NCI-H1092 treated with DMSO at 0.1 percent for 48 hours (cell line): Measurements from ENCODE around the gene KIF26B.

Experiments
- DNase-seq: peaks from one replicate; lab custom pipeline; 2025; lab: John Stamatoyannopoulos, UW

The KIF26B gene

DNA sequence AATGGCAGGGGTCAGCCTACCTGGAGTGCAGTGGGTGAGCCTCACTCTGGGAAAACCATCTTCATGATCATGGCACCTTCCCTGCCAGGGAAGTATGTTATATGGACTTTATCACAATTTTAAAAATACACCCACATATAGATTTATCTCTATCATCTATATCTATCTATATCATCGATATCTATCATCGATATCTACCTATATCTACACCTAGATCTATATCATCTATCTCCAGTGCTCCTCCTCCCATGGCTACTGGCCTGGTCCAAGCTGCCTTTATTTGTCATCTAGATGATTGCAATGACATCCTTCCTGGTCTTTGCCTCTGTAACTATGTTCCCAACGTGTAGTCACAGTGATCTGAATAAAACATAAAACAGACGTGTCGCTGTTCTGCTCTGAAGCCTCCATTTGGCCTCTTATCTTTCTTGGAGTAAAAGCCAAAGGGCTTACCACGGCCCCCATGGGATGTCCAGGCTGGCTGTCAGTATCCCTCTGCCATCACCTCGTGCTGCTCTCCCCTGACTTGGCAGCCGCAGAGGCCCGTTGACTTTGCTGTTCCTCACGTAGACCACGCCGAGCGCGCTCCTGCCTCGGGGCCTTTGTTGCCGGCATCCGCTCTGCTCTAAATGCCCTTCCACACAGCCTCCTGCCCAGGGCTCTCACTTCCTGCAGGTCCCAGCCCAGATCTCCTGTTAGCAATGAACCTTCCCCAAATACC is 20.6 kb upstream of the KIF26B start:
- DNase-seq = no peak

DNA sequence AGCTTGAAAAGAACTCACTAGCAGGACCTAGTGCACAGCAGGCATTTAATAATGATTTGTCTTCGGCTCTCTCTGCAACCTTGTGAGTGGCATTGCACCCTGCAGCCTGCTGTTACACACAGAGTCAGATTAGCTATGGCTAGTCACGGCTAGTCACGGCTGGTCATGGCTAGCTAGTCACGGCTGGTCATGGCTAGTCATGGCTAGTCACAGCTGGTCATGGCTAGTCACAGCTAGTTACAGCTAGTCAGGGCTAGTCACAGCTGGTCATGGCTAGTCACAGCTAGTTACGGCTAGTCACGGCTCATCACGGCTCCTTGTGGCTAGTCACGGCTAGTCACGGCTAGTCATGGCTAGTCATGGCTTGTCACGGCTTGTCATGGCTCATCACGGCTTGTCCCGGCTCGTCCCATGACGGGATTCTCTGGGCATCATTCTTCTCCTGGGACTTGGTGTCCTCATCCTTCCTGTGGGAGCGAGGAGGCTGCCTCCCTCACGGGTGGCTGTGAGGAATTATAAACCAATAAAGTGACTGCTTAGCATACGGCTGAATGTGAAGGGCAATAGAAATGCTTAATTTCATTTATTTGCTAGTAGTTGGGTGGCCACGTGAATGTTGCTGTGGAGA is 12.5 kb upstream of the KIF26B start:
- no peak for DNase-seq

DNA sequence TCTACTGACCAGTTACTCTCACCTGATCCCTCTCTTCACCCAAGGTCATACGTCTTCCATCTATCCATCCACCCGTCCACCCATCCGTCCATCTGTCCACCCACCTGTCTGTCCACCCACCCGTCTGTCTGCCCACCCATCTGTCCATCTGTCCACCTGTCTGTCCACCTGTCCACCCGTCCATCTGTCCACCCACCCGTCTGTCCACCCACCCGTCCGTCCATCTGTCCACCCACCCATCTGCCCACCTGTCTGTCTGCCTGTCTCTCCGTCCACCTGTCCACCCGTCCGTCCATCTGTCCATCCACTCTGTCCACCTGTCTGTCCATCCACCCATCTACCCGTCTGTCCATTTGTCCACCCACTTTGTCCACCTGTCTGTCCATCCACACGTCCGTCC is 11.8 kb upstream of the KIF26B start:
- no peak for DNase-seq

DNA sequence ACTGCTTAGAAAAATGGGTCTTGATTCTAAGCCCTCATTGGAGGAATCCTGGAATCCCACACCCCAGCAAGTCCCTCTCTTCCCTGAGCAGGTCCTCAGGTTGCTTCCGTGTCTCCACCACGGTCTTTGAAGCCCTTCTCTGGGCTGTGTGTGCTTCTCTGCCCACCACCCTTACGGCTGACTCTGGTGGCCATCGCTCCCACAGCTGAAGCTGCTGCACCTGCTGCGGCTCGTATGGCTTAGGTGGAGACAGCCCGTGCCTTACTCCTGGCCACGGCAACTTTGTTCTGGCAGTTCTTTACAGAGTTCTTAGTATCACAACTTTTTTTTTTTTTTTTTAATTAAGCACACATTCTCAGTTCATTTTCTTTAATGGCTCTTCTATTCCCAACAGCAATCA is 10.9 kb upstream of the KIF26B start:
- no peak for DNase-seq

DNA sequence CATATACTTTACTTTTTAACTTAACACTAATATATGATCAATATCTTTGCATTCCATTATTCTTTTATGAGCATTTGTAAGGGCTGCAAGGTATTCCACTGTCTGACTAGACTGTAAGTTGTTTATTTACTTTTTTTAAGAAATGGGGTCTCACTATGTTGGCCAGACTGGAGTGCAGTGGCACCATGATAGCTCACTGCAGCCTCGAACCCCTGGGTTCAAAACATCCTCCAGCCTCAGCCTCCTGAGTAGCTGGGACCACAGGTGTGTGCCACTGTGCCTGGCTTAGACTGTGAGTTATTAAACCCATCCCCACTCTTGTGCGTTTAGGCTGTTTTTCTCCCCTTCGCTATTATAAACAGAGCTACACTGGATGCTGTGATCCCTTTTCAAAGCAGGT is 6.7 kb upstream of the KIF26B start:
- no peak for DNase-seq

DNA sequence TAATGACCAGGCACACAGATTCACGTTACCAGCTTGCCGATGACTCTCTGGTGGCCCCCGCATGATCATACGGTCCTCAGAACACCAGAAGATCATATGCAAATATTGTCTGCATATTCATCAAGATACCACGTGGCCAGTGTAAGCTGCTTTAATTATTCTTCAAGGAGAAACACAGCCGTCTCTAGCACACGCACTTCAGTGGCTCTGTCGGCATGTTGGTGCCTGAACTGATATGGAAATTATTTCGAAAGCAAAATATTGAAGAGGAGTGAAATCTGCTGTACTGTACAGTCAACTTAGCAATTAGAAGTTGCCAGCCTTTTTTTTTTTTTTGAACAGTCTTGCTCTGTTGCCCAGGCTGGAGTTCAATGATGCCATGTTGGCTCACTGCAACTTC is 5.9 kb upstream of the KIF26B start:
- no peak for DNase-seq

DNA sequence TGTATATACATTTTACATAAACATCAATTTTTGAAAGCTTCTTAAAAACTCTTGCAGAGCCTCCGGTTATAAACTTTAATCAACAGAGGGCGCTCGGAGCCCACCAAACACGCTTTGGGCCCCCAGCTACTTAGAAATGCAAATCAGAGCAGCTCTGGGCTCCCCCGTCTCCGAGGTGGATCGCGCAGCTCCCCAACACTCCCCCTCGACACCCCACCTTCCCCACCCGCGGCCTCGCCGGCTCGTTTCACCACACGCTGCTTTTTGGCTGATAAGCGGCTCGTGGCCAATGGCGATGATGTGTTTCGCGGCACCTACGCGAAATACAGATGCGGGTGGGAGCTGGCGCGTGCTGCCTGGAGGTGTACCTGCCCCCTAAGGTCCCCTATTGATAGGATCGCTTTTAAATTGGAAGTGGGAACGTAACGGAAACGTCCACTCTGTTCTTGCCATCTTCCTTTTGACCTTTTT is 1.7 kb upstream of the KIF26B start:
- peak; percentile 83 for DNase-seq

DNA sequence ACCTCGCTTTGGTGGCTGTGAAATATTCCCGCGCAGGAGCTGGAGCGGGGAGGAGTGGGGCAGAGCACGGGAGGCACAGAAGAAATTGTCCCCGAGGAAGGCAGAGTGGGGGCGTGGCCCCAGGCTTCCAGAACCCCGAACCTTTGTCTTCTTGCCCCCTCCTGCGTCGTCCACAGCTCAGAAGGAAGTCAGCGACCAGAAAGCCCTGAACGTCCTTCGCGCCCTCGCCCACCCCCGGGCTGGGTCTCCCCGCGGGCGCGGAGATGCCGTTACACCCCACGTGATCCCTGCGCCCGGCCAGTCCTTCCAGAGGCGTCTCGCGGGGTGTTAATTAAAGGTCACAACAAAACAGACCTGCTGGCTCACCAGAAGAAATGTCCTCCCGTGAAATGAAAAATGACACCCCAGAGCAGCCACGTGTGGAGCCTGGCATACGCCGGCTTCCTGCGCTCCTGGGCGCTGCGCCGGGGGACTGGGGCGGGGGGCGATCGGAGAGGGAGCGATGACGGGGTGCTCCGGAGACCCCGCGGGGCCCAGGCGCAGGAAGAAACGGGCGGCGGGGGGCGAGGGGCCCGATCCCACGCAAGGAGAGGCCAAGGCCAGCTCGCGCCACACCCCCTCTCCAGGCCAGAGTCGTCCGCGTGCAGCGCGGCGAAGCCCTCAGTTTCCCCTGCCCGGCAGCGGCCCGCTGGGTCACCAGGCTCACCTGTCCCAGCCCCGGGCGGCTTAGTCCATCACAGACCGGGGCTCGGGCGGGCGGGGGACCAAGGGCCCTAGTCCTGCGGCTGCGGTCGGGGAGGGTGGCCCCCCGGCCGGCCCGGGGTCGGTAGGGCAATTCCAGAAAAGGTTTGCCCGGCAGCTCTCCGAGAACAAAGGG is 995 bp upstream of the KIF26B start:
- peak; percentile 53 for DNase-seq

DNA sequence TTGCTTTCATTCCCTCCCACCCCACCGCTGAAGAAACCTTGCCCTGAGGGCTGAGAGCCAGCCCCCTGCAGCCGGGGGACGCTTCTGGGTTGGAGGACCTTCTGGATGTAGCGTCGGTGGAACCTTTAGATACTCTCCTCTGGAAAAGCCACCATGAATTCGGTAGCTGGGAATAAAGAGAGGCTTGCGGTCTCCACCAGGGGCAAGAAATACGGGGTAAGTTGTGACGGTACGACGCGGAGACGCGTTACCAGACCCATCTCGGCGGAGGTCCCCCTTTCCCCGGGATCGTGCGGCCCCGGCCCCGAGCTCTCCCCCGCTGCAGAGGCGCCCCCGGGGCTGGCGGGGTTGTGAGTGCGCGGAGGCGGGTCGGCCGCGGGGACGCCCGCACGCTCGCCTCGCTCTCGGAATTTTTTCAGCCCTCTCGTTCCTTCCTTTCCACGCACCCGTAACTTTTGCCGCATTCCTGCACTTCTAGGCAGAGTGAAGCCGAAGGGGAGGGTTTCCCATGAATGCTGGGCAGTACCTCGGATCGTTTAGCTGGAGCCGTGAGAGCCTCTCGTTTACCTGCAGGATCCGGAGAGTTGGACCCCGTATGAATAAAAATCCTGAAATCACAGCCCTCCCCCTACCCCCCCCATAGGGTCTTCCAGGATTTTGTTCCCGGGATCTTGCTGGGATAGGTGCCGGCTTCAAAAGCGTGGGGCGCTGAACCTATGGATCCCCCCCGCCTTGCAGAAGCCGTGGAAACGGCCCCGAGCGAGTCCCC is 671 bp downstream of the KIF26B start:
- peak; percentile 75 for DNase-seq

DNA sequence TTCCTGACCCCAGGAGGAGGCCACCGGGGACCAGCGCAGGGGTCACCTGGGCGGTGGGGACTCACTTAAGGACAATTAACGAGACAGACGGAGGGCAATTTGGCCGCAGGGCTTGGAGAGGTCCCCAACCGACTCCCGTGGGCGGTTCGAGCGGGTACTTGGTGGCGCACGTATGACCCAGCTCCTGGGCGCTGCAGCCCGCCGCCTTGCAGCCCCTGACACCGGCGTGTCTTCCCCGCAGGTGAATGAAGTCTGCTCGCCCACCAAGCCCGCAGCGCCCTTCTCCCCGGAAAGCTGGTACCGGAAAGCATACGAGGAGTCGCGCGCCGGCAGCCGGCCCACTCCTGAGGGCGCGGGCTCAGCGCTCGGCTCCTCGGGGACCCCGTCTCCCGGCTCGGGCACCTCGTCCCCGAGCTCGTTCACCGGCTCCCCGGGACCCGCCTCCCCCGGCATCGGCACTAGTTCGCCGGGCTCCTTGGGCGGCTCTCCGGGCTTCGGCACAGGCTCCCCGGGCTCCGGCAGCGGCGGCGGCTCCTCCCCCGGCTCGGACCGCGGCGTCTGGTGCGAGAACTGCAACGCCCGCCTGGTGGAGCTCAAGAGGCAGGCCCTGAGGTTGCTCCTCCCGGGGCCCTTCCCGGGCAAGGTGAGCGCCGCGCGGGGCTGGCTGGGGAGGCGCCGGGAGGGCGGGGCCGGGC is 1.4 kb downstream of the KIF26B start:
- peak; percentile 89 for DNase-seq

DNA sequence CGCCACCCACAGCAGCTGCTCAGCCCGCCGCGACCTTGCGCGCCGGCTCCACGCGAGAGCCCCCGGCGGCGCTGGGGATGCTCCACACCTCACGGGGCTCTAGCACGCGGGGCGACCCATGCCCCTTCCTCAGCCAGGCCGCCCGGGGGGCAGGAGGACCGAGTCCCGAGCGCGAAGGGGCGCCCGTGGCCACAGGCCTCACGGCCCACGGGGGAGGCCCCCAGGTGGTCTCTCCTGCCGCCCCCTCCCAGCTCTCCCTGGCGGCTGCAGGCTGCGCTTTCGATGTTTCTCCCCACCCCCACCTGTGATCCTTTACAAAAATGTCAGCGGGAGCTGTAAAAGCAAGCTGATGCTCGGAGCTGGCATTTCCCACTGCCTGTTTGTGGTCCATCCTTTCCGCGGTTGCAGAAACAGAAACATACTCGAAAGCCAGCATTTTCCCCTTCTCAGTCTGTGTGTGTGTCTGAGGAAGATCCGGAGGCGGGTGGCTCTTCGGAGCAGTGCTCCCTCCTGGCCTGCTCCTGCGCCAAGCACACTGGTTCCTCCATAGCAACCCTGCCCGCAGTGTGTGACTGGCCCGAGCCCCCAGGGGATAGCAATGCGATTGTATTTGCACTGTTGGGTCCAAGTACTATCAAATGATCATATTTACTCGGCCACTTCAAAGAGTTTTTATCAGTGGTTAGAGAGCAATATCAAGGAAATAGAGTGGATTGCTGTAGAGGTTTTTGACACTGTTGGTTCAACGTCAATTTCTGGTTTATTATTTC is 2.1 kb downstream of the KIF26B start:
- peak; percentile 90 for DNase-seq

DNA sequence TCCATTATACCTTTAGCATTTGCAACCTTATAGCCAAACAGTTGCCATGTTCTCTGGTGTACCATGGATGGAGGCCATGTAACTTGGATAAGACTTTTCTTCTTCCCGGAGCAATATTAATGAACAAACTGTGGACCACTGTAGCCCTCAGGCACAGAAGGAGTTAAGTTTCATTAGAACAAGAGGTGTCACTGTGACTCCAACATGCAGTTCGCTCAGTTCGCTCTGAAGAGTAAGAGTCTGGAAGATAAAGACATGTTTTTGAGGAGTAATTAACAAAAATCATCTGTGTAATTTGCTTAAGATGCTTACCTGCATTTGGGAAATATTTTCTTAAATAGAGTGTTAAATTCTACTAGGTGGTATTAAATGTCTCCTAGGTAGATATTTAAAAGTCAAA is 4.1 kb downstream of the KIF26B start:
- no peak for DNase-seq

DNA sequence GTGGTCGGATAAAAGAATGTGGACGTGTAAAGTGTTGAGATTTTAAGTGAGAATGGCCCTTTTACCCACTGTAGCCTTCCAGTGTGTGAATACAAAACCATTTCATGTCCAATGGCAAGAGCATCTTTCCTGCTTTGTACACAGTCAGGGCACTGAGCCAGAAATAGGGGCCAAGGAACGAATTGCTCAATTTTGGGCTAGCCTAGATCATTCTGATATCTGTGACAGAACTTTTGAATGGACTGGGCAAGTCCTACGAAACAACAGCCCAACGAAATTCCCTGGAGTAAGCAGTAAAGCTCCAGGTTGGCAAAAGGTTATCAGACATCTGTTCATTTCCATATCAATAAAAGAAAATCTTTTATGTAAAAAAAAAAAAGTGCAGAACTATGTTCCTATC is 5.5 kb downstream of the KIF26B start:
- DNase-seq = no peak

DNA sequence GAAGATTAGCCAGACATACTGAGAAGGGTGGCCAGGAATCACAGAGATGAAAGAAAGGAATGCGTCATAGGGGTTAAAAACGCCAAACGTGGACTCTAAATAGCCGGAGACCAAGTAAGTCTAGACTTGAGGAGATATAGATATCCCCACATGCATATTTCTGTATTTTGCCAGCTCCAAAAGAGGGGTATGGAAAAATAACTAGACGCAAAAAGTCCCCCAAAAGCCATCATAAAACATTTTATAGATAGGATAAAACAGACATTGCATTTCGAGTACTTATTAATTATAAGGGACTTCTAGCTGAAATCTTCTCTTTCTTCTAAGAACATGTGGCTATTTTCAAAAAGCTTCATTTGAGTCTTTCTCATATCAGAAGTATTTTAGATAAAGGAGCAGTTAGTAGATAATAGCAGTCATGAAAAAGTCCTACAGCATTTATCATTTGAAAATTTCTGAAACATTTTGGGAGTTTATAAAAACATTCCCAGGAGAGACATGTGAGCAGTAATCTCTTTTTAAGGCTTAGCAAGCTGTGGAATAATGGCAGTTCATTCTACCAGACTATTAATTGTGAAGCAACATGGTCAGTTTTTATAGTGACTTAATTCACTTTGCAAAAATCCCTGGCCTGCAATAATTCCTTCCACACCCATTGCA is 6.1 kb downstream of the KIF26B start:
- DNase-seq = no peak

DNA sequence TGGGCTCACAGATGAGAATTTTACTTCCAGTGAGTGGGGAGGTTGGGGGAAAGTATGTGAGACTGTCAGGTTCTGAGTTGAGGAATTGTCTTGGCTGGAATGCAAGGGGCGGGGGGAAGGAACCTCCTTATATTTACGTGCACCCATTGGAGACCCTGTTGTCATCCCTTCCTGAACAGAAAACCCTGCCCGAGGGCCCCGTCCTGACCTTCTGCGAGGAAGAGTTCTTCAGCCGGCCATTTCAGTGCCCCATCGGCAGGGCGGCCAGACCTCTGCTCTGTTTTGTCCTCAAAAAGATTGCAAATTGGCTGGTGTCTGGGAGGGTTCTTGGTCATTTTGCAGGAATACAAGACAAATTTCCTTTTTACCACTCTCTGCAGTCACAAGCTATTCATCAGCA is 7.1 kb downstream of the KIF26B start:
- DNase-seq = no peak

DNA sequence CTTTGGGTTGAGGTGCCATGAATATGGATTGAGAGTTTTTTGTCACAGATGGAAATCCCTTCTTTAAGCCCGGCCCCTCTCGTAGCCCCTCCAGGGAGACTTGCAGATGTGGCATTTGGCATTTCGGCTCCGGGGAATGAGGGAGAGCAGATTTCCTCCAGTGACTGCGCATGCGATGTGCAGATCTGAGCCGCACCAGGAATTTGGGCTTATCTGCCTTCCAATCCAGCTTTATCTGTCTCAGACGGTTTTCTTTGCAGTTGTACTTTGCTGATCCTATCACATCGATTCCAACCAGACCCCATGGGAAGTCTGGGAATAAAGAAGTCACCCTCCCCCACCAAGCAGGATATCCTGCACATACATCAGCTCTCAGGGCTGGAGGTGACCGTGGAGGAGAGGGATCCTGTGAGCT is 11.7 kb downstream of the KIF26B start:
- no peak for DNase-seq

DNA sequence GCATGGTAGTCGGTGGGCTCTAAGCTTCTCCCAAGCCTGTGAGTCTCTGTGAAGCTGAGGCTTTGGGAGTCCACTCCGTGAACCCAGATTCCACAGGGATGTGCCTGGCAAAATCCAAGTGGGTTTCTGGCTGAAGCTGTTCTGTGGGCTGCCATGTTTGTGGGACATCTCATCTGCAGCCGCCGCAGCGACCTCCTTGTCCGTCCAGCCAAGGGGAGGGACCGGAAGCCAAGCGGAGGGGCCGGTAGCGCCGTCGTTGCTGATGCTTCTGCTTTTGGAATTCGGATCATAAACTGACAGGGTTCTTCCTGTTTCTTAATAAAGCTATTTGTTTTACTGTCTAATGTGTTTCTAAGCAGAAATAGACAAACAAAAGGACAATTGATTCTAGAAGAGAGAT is 13.3 kb downstream of the KIF26B start:
- no peak for DNase-seq

DNA sequence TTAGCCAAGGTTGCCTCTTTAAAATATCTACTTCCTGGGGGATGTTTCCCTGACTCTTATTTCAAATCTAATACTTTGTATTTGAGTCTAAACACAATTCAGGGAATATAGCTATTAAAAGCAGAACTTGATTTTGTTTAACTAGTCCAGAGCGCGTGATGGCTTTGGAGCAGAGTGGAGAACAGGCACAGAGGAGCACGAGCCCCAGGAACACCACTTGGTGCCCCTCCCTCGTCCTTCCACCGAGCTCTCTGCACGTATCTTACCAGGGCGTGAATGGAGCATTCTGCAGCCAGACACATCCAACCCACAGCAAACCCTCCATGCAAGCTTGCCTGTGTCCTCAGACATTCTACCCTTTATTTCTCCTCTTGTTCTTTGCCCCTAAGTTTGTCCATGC is 14.1 kb downstream of the KIF26B start:
- no peak for DNase-seq

DNA sequence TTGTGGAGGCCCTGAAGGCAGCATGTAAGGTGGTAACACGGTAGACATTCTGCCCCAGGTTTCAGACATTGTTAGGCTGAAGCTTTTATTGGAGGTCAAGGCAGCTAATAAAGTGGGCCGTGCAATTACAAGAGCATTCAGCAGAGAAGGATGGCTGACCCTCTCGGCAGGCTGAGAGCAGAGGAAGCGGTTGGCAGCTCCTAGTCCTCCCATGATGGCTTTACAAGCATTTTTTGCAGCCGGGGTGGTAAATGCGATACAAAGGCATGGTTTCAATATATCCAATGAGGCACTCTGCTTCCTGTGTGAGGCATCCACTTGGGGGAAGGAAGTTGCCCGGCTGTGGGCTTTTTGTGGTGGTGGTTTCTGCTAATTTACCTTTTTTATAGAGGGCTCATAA is 14.6 kb downstream of the KIF26B start:
- DNase-seq = no peak

DNA sequence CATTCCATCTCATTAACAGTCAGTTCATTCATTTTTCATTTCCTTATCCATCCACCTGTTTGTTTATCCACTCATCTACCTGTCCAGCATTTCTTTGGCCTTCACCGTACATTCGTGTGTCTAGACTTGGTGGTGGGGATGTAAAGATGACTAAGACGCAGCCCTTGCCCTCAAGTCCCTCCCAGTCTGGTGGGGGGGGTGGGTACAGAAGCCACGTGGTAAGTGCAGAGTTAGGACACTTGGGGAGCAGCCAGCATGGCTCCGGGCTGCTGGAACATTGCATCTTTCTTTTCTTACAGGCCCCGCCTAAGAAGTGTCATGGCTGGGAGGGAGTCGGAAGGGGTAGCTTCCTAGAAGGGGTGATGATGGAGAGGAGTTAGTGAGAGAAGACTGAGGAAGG is 17.2 kb downstream of the KIF26B start:
- no peak for DNase-seq
